ENCODE results near the gene ENGASE.

Gene ENGASE

GRCh38 chr17:79081571-79082276 lies 7.1 kb downstream of the ENGASE start:
- DNase-seq, result no peak

- peak; percentile 64 for DNase-seq
These were observed 7.9 kb downstream of the ENGASE start for GRCh38 chr17:79082311-79083190.

GRCh38 chr17:79083191-79083971 lies 8.8 kb downstream of the ENGASE start:
- DNase-seq, result no peak

- DNase-seq, result no peak
These were observed 9.9 kb downstream of the ENGASE start for GRCh38 chr17:79084291-79085153.

- DNase-seq, result no peak
These were observed 10.7 kb downstream of the ENGASE start for GRCh38 chr17:79085154-79085920.

DNA sequence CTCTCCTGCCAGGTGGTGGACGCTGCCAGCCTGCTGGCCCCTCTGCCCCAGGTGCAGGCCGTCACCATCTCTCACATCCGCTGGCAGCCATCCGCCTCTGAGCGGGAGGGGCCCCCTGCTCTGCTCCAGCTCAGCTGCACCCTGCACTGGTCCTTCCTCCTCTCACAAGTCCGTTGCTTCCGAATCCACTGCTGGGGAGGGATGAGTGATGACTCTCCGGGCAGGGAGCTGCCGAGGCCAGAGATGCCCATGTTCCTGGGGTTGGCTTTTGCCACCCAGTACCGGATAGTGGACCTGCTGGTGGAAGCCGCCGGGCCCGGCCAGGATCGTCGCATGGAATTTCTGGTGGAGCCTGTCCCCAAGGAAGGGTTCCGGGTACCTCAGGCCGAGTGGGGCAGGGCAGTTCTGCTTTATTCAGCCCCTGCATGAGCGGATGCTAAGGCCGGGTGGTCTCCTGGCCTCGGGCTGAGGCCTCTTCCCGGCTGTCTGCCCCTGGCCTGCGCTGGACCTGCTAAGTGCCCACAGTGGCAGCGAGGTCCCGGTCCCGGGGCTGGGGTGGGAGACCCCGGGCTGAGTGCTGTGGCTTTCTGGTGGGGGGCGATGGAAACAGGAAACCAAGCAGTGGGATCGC lies 11.4 kb downstream of the ENGASE start:
- no peak for DNase-seq

DNA sequence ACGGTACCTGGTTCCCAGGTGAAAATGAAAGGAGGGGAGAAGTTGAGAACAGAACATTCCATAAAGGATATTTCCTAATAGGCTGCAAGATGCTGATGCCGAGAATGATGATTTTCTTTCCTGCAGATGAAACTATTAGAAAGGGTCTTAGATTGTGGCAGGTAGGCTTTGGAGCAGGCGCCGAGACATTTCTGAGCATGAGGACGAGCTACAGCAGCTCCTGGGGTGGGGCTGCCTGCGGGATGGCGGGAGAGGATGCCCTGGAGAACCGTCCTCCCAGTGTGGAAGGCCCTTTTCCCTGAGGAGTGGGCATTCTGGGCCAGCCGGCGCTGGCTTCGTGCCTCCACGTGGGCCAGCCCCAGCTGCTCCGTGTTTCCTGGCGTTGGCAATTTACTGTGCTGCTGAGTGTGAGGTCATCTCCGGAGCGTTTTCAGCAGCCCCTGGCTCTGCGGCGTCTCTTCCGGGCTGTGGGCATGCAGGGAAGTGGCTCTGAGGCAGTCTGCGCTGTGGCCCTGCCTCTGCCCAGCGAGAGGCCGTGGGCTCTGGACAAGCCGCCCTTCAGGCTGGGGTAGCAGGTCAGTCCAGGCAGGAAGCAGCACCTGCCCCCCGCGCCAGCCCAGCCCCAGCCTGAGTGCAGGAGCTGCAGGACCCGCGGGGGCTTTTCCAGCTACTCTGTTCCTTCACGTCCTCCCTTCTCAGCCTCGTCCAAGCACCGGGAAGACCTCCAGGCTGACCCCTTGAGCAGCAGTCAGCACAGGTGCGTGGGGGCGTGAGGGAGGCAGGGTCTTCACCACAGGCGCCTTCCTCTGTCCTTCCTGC lies 12.2 kb downstream of the ENGASE start:
- DNase-seq, result no peak

- peak; percentile 84 for DNase-seq
These were observed 13.0 kb downstream of the ENGASE start for GRCh38 chr17:79087428-79088143.

GRCh38 chr17:79088247-79088996 lies 13.8 kb downstream of the ENGASE start:
- DNase-seq, result no peak

GRCh38 chr17:79088997-79089328 lies 14.3 kb downstream of the ENGASE start:
- no peak for DNase-seq

DNA sequence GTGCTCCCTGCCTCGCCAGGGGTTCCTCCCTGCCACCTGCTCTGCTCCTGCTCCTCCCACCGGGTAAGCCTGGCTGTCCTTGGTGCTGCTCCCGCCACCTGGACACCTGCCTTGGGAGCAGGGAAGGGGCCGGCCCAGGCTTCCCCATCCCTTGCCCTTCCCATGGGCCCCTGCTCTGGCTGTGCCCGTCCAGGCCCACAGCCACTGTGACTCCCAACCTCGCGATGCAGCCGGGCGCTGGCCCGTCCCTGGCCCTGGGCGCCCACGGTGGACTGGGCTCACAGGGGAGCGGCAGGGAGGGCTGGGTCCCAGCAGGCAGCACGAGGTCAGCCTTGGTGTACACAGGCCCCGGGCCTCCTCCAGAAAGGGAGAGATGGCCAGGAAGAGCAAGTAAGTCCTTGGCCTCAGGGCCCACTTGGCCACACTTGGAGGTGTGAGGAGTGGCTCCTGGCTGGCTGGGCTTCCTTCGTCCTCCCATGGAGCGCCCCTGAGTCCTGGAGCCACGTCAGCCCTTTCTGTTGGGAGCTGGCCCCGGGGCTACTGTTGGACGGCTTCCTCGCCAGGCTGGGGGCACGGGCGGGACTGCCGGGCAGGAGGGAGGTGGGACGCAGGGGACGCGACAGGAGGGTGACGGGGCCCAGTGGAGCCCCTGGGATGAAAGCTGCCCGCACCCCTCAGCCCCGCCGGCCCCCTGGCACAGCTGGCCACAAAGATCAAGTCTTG lies 15.3 kb downstream of the ENGASE start:
- no peak for DNase-seq

DNA sequence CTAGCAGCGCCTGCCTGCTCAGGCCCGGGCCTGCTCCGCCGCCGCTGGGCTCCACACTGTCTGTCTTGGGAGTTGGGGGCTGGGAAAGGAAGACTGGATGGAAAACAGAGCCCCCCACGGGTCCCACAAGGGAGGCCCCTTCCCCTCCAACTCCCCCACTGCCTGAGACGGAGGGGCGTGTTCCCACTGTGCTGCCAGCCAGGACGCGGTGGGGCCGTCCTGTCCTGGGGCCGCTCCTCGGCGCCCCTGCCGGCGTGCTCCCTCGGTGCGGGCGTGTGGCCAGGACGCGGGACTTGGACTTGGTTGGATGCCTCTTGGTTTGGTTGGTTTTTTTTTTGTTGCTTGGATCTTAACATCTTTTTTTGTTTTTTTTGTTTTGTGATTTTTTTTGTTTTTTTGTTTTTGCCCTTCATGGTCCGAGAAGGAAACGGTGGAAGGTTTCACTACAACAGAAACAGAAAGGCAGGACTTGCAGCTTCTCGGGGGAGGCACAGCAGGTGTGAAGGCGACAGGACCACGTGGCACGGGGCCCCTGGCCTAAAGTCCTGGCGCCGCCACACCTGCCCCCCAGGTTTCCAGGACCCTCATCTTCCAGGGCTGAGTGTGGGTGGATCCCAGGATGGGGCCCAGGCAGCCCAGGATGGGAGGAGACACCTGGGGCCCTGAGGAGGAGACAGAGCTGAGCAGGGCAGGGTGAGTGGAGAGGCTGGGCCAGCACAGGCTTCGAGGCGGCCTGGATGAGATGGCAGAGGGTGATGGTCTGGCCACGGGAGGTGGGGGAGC lies 16.0 kb downstream of the ENGASE start:
- DNase-seq, result no peak

DNA sequence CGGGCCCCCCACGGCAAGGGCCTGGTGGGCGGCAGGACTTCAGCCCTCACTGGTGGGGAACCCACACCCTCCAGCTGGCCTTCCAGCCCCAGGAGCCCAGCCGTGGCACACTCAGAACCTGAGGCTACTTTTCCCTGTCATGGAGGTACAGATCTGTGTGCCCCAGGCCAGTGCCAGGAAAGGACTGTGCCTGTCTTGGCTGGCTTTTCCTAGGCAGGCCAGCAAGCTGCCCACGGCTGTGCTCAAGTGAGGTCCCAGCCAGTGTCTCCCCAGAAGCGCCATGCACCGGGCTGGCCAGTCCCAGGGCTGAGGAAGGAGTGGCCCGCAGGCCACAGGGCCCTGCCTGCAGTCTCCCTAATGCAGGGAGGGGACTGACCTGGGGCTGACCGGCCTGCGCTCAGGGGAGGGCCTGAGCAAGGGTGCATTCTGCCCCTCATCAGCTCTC lies 16.6 kb downstream of the ENGASE start:
- no peak for DNase-seq

GRCh38 chr17:79092567-79092966 lies 17.9 kb downstream of the ENGASE start:
- DNase-seq, result no peak

DNA sequence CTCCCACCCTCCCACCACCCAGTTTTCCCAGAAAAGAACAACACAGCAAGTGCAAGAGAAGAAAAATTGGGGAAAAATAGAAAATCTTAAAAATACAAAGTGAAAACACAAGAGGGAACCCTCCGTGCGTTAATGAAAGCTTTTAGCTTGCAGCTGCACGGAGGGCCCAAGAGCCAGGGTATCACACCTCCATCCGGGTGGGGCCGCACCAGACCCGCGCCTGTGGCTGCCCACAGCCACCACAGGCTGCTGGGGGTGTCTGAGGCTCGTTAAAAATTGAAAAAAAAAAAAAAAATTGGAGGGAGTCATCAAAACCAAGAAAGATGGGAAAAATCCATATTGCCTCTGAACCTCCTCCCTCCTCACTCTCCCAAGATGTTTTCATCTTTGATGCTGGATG lies 18.6 kb downstream of the ENGASE start:
- DNase-seq, result no peak

GRCh38 chr17:79094261-79094660 lies 19.6 kb downstream of the ENGASE start:
- DNase-seq, result no peak

- DNase-seq, result no peak
These were observed 20.9 kb downstream of the ENGASE start for GRCh38 chr17:79095345-79096055.
